Uterus (tissue), 2 donors: ENCODE measurements around the gene TYSND1.

Experiments
- POLR2A ChIP-seq, 2 donors: fragments of 450-650 bp; IDR thresholded peaks; one replicate each; pipeline ENCODE4 v1.6.1; 2016; ENCODE audit warnings: antibody characterized with exemption in 2 of 2, mild to moderate bottlenecking in 1 of 2, moderate library complexity in 1 of 2
- TF ChIP-seq, protein P1 (sequence below), 4 experiments: fragments of 200-600 bp in 2 of 4; fragments of 450-650 bp in 2 of 4; sonication (generic) in 2 of 4; IDR thresholded peaks; one replicate each; pipeline ENCODE4 v1.5.1; 2016 to 2019; ENCODE audit warnings: antibody characterized with exemption in 4 of 4, mild to moderate bottlenecking in 2 of 4, moderate library complexity in 1 of 4

GRCh38 chr10:70120417-70120816 lies 26.1 kb downstream of the TYSND1 start:
- no peak for TF ChIP-seq POLR2A (IDR thresholded peaks at IDR 0.05)
- TF ChIP-seq, protein P1, sequence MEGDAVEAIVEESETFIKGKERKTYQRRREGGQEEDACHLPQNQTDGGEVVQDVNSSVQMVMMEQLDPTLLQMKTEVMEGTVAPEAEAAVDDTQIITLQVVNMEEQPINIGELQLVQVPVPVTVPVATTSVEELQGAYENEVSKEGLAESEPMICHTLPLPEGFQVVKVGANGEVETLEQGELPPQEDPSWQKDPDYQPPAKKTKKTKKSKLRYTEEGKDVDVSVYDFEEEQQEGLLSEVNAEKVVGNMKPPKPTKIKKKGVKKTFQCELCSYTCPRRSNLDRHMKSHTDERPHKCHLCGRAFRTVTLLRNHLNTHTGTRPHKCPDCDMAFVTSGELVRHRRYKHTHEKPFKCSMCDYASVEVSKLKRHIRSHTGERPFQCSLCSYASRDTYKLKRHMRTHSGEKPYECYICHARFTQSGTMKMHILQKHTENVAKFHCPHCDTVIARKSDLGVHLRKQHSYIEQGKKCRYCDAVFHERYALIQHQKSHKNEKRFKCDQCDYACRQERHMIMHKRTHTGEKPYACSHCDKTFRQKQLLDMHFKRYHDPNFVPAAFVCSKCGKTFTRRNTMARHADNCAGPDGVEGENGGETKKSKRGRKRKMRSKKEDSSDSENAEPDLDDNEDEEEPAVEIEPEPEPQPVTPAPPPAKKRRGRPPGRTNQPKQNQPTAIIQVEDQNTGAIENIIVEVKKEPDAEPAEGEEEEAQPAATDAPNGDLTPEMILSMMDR (IDR thresholded peaks at IDR 0.05): no peak
